ENCODE data around the gene LRRC75A.

DNA sequence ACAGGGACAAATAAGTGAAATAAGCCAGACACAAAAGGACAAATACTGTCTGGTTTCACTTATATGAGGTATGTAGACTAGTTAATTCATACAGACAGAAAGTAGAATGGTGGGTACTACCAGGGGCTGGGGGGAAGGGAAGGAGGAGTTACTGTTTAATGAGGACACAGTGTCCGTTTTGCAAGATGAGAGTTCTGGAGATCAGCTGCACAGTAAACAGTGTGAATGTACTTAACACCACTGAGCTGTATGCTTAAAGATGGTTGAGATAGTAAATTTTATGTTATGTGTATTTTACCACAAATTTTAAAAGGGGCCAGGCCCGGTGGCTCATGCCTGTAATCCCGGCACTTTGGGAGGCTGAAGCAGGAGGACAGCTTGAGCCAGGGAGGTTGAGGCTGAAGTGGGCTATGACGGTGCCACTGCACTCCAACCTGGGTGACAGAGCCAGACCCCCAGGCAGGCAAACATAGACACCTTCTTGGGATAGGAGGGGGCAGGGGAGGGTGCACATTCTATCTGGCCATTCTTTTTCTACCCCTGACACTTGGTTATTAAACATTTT, 23.5 kb downstream of the LRRC75A start:
- TF ChIP-seq GATA2 (IDR thresholded peaks at IDR 0.05; ENCODE audit: low read depth, low read length) (no peak), GATA3 (IDR thresholded peaks at IDR 0.05; ENCODE audit: low read depth, low read length) (no peak)

All from SH-SY5Y (cell line).